GM12892 (cell line): Measurements from ENCODE around the gene PARG.
"Not testable (repeated sequence)": the region's sequence is repeated elsewhere in the genome, so short reads cannot be mapped to it uniquely, and the experiment has no call there.

Experiments used
- POLR2A ChIP-seq: IDR thresholded peaks from 2 replicates; pipeline ENCODE4 v1.6.1; 2011; ENCODE audit warnings: low read depth, low read length, control low read depth
- POLR2AphosphoS5 ChIP-seq: IDR thresholded peaks from 2 replicates; pipeline ENCODE4 v1.6.1; 2011; ENCODE audit warnings: low read depth, low read length, control low read depth
- TAF1 ChIP-seq: IDR thresholded peaks from 2 replicates; pipeline ENCODE4 v1.6.1; 2011; ENCODE audit warnings: low read depth, mild to moderate bottlenecking, control low read depth, low read length, borderline replicate concordance

DNA sequence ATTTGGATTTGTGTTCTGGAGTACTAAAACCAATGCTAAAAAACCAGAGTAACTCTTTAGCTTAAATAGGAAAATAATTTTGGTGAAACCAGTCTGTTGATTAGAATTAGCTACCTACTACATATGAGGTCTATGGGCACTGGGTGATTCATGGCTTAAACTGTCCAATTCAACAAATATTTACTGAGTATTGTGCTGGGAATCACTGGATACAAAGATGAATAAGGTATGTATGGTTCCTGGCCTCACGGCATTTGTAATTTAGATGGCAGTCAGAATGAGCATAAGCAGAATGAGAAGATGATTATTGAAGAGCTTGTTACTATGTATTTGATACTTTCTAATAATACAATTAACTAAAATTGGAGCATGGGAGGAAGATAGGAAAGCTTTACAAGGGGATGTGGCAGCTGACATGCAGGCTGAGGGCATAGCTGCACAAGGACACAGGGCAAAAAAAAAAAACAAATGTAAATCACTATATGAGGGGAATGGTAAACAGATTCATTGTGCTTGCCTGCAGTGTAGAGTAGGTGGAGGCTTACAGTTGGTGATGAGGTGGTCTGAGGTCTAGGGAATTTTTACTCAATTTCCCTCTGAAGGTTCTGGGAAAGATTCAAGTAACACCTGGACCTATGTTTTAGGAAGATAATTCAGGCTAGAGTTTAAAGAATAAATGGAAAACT is 83.0 kb downstream of the PARG start:
- TF ChIP-seq TAF1, POLR2AphosphoS5, POLR2A: not testable (repeated sequence)
